Epithelial cell of prostate (primary cell): ENCODE measurements around the gene AMN.

ENCODE experiments used
- DNase-seq: peaks from one replicate; pipeline ENCODE4 v3.0.0-alpha.2; 2011; ENCODE audit warnings: low read depth, low spot score
- H3K27ac ChIP-seq: fragments of 450-650 bp; 2 replicates; pipeline ENCODE4 v1.5.1; 2017; ENCODE audit warnings: mild to moderate bottlenecking

The AMN gene

GRCh38 chr14:102941419-102942011, 19.1 kb downstream of the AMN start:
- H3K27ac ChIP-seq: no peak overlapping the region
- DNase-seq: no peak

DNA sequence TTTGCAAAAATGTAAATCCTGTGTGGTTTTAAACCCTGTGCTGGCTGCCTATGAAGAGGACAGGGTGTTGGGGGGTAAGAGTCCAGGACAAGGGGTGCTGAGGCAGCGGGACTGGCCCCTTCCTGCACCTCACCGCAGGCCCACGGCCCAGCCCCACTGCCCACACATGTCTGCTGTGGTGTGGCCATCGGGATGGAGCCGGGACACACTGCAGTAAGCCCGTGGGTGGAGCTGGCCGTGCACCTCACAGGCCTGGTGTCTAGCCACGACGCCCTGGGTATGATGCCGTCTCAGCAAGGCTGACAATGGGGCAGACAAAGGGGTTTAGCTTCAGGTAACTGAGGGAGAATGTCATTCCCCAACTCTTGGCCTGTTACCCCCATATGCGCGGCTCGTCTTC, 19.6 kb downstream of the AMN start:
- no peak for DNase-seq
- H3K27ac ChIP-seq: no peak overlapping the region

GRCh38 chr14:102943454-102943853, 21.0 kb downstream of the AMN start:
- DNase-seq: no peak
- no peak overlapping the region for H3K27ac ChIP-seq

GRCh38 chr14:102943979-102944378, 21.5 kb downstream of the AMN start:
- no peak for DNase-seq
- no peak overlapping the region for H3K27ac ChIP-seq

DNA sequence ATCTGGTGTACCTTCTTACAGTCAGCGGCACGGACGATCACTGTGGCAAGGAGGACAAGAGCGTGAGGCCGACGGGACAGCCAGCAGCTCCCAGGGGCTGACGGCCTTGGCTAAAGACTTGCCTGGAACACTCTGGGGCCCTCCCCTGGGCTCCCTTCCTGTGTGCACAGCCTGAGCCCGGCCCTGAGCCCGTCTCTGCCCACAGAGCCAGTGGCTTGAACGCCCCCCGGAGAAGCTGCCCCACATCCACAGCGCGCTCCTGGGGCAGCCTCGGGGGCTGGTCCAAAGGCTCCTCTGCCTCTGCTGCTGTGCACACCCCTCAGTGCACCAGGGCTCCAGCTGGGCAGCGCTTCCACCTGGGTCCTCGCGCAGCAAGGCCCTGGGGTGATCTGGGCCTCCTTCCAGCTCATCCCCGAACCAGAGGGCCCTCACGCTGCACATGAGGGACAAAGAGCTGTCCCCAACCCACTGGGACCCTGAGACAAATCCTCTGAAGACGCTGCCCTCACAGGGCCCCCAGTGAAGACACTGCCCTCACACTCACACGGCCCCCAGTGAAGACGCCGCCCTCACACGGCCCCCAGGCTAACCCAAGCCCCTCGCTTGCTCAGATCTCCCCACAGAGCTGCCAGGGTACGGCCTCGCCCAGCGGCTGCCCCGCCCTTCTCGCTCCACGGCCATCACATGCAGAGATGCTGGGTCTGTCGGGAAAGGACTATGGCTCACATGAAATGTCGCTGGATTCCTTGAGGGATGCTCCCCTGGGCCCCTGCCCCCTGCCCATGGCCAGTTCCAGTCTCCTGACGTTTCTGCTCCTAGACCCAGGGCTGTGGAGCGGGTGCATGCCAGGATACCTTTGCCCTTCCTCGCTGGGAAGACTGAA, 22.2 kb downstream of the AMN start:
- no peak for DNase-seq
- no peak overlapping the region for H3K27ac ChIP-seq

DNA sequence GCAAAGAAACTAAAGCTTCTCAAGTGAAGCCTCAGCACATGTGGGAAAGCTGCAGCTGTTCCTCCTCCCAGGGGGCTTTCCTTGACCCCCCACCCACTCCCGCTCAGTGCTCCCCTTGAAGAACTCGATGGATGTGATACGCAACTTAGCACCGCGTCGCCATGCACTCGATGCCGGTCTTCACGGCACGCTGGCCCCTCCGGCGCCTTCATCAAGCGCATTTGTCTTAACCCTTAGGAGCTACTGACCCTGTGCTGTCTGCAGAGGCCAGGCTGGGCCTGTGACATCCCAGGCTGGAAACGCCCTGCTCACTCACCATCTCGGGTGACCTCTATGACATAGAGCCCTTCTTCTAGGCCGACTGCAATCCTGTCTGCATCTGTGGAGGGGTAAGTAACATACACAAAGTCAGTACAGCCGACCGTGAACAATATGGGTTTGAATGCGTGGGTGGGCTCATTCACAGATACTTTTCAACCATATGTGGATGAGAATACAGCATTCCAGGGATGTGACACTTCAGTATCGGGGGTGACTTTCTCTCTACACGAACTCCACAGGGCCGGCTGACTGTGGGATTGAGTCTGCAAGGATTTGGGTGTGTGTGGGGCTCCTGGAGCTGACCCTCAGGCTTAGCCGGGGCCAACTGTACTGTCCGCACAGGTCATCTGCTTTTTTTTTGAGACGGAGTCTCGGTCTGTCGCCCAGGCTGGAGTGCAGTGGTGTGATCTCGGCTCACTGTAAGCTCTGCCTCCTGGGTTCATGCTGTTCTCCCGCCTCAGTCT, 23.1 kb downstream of the AMN start:
- H3K27ac ChIP-seq: no peak overlapping the region
- DNase-seq: no peak

- DNase-seq: no peak
- H3K27ac ChIP-seq: no peak overlapping the region
These were observed 25.0 kb downstream of the AMN start for GRCh38 chr14:102947321-102948103.

- no peak for DNase-seq
- no peak overlapping the region for H3K27ac ChIP-seq
These were observed 26.2 kb downstream of the AMN start for GRCh38 chr14:102948698-102949061.

GRCh38 chr14:102949062-102949800, 26.8 kb downstream of the AMN start:
- no peak for DNase-seq
- no peak overlapping the region for H3K27ac ChIP-seq

DNA sequence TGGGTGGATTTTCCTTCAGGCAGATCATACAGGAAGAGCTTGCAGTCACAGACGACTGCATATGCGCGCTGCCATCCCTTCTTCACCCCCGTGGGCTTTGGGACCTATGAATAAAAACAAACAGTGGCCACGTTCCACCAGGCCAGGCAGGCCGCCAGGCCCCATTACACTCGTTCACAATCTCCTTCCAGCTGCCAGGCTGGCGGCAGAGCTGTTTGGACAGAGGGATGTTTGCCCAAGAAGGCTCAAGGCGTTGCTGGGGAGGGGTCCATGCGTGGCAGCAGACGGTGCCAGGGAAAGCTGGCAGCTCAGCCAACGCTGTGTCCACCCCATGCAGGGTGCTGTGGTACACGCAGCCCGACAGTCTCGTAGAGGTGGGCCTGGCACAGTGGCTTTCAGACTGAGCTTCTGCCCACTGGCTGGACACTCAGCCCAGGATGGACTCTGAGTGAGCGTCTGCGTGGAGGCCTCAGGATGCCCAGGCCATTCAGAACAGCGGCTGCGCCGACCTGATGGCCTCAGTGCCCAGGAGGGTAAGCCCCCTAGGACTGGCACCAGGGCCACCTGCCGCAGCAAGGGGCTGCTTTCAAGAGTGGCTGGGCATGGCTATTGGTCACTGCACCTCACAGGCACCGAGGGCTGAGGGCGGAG, 27.5 kb downstream of the AMN start:
- no peak for DNase-seq
- no peak overlapping the region for H3K27ac ChIP-seq

GRCh38 chr14:102951034-102951433, 28.6 kb downstream of the AMN start:
- no peak for DNase-seq
- no peak overlapping the region for H3K27ac ChIP-seq

GRCh38 chr14:102951799-102952198, 29.3 kb downstream of the AMN start:
- H3K27ac ChIP-seq: no peak overlapping the region
- no peak for DNase-seq

GRCh38 chr14:102952276-102952675, 29.8 kb downstream of the AMN start:
- DNase-seq: no peak
- no peak overlapping the region for H3K27ac ChIP-seq

DNA sequence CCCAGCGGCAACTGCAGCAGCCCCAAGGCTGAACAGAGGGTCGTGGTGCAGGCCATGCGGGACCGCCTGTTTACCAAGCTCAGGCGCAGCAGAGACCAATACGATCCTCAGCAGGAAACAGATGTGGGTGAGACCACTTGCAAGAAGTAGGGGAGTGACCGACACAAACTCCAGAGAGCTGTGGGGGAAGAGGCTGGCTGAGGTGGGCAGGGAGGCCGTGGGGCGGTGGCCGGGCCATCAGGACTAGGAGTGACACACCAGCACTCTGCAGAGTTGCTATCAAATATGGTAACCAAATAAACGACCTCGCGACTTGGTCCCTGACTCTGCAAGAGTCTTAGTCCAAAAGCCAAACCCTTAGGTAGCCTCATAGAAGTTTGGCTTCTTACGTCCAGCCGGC, 30.6 kb downstream of the AMN start:
- no peak overlapping the region for H3K27ac ChIP-seq
- DNase-seq: no peak

DNA sequence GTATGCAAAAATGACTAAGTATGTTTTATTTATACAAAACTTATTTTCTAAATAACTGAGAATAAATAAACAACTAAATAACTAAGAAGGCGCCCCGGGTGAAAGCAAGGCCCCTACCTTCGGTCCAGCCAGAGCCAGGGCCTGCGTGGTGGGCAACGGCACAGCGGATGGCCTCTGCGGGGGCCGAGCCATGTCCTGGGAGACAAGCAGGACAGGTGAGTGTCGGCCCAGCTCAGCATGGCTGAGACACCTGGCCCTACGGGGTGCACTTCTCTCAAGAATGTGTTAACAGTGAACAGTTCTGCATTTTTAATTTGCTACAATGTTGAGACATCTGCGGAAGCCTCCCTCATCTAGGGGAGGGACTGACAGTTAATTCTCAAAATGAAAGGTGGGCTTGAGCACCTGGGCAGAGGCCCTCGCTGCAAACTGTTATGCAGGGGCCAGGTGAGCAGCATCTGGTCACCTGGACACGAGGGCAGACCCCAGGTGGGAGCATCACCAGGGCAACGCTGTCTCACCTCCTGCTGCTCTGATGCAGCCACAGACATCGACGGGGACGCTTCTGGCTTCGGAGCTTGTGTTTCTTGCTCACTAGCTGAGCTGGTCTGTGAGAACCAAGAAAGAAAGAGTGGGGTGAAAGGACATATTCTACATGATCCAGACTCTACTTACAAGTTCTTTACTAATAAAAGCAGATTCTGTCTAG, 31.8 kb downstream of the AMN start:
- DNase-seq: no peak
- no peak overlapping the region for H3K27ac ChIP-seq

GRCh38 chr14:102955636-102956408, 33.4 kb downstream of the AMN start:
- no peak for DNase-seq

GRCh38 chr14:102957222-102957621, 34.8 kb downstream of the AMN start:
- no peak overlapping the region for H3K27ac ChIP-seq
- DNase-seq: no peak

More at GRCh38 chr14:102955636-102956408, 33.4 kb downstream of the AMN start:
- no peak overlapping the region for H3K27ac ChIP-seq

- no peak for DNase-seq
- H3K27ac ChIP-seq: no peak overlapping the region
These were observed 36.0 kb downstream of the AMN start for GRCh38 chr14:102958461-102958860.
